OCI-LY3 (cell line): ENCODE data around the gene GLI2.

Experiments used
- CTCF ChIP-seq: fragments of 200-600, 300-600 bp; sonication (generic); IDR thresholded peaks from 2 replicates; pipeline ENCODE4 v1.5.1; 2014; ENCODE audit warnings: antibody characterized with exemption, low read length, low read depth
- EZH2phosphoT487 ChIP-seq: fragments of 200-600 bp; shearing (Covaris generic); IDR thresholded peaks from 2 replicates; pipeline ENCODE4 v1.6.1; 2018; ENCODE audit warnings: antibody characterized with exemption, mixed run types, low read depth

- TF ChIP-seq CTCF: no peak
- TF ChIP-seq EZH2phosphoT487: no peak
These were observed 16.2 kb upstream of the GLI2 start for GRCh38 chr2:120719491-120719890.
